Measurements from ENCODE around the gene HSPBP1. TPM values are rescaled to one million over a fixed set of nuclear protein-coding genes. Genes with fewer than 3 reads are reported as not detected.

The HSPBP1 gene
- total RNA-seq, 2 donors from 2014 or later: 29.0 to 82.3 TPM

- Histone ChIP-seq H3K4me3 (no peak overlapping the region), H3K9me3 (no peaks in the 10 kb centered on the region), H3K4me1 (peaks cover 9% of the 10 kb centered on the region), H3K27me3 (no peaks in the 10 kb centered on the region), H3K9ac (ENCODE audit: low read depth in 2 of 2, low read length in 2 of 2) (no peak overlapping the region), H3K27ac (no peak overlapping the region), H3K36me3 (no peaks in the 10 kb centered on the region)
- intact Hi-C loops (cut with DNase I): no loop called here
- TF ChIP-seq CTCF (IDR thresholded peaks at IDR 0.05): peak; percentile 43
- DNase-seq: peak; percentile 72
Measured at GRCh38 chr19:55212447-55212846, 67.5 kb downstream of the HSPBP1 start.

Small RNA genes within 50 kb of the gene (microRNA-seq; reads per million reads assigned to microRNA genes)
- gene MIR6802 (not detected), gene MIR6803 (5.0 reads per million), gene MIR6804 (not detected)

Other genes with a start within 250 kb of the HSPBP1 start
- gene GP6, start 241.8 kb downstream of the HSPBP1 start, total RNA-seq: 1 to 10 TPM in 1 of 2 donors, under 1 TPM in 1; 0.32 to 1.1 TPM
- 10 to 100 TPM; 39.5 to 93.0 TPM for gene RDH13, start 217.0 kb downstream of the HSPBP1 start, total RNA-seq
- 10 to 100 TPM; 27.5 to 83.9 TPM for gene EPS8L1, start 204.2 kb downstream of the HSPBP1 start, total RNA-seq
- 100 to 1,000 TPM in 1 of 2 donors, 10 to 100 TPM in 1; 82.6 to 112 TPM for gene PPP1R12C, start 162.5 kb downstream of the HSPBP1 start, total RNA-seq
- gene TNNT1, start 130.9 kb downstream of the HSPBP1 start, total RNA-seq: 1 to 10 TPM in 1 of 2 donors, under 1 TPM in 1; 0.69 to 2.1 TPM
- gene TNNI3, start 122.4 kb downstream of the HSPBP1 start, total RNA-seq: 1 to 10 TPM in 1 of 2 donors, under 1 TPM in 1; 0.64 to 1.2 TPM
- gene DNAAF3, start 113.5 kb downstream of the HSPBP1 start, total RNA-seq: 1 to 10 TPM; 1.6 to 2.4 TPM
- 1 to 10 TPM in 1 of 2 donors, under 1 TPM in 1; 0.67 to 3.2 TPM for gene SYT5, start 99.8 kb downstream of the HSPBP1 start, total RNA-seq
- 100 to 1,000 TPM in 1 of 2 donors, 10 to 100 TPM in 1; 76.3 to 131 TPM for gene PTPRH, start 70.6 kb downstream of the HSPBP1 start, total RNA-seq
- 1 to 10 TPM; 2.1 to 5.3 TPM for gene TMEM86B, start 51.3 kb downstream of the HSPBP1 start, total RNA-seq
- 10 to 100 TPM; 65.1 to 97.2 TPM for gene PPP6R1, start 21.1 kb downstream of the HSPBP1 start, total RNA-seq
- gene BRSK1, start 3.9 kb upstream of the HSPBP1 start, total RNA-seq: 1 to 10 TPM in 1 of 2 donors, under 1 TPM in 1; 0.59 to 2.3 TPM
- 10 to 100 TPM in 1 of 2 donors, 1 to 10 TPM in 1; 9.7 to 47.2 TPM for gene TMEM150B, start 45.2 kb upstream of the HSPBP1 start, total RNA-seq
- gene KMT5C, start 59.8 kb upstream of the HSPBP1 start, total RNA-seq: 10 to 100 TPM; 14.9 to 24.9 TPM
- 10 to 100 TPM; 12.9 to 15.2 TPM for gene COX6B2, start 74.6 kb upstream of the HSPBP1 start, total RNA-seq
- gene GARIN5B, start 83.2 kb upstream of the HSPBP1 start, total RNA-seq: not detected
- gene IL11, start 90.4 kb upstream of the HSPBP1 start, total RNA-seq: under 1 TPM in 1 of 2 donors, not detected in 1; 0.64 TPM
- not detected for gene TMEM190, start 96.7 kb upstream of the HSPBP1 start, total RNA-seq
- 10 to 100 TPM; 78.1 to 85.9 TPM for gene TMEM238, start 104.2 kb upstream of the HSPBP1 start, total RNA-seq
- 1,000 to 10,000 TPM; 1,447 to 1,819 TPM for gene RPL28, start 105.8 kb upstream of the HSPBP1 start, total RNA-seq
- gene UBE2S, start 127.7 kb upstream of the HSPBP1 start, total RNA-seq: 100 to 1,000 TPM in 1 of 2 donors, 10 to 100 TPM in 1; 43.8 to 147 TPM
- gene SHISA7, start 163.2 kb upstream of the HSPBP1 start, total RNA-seq: not detected
- gene ISOC2, start 181.5 kb upstream of the HSPBP1 start, total RNA-seq: 100 to 1,000 TPM in 1 of 2 donors, 10 to 100 TPM in 1; 89.8 to 132 TPM
- gene C19orf85, start 184.6 kb upstream of the HSPBP1 start, total RNA-seq: not detected
- gene ZNF628, start 196.5 kb upstream of the HSPBP1 start, total RNA-seq: 1 to 10 TPM; 8.6 to 8.9 TPM
- 1 to 10 TPM; 4.9 to 7.7 TPM for gene NAT14, start 205.1 kb upstream of the HSPBP1 start, total RNA-seq
- 1 to 10 TPM; 2.2 to 7.4 TPM for gene SSC5D, start 208.3 kb upstream of the HSPBP1 start, total RNA-seq